DMS153 treated with DMSO at 0.1 percent for 48 hours (cell line): Measurements from ENCODE around the gene TGFB3.
A peak's percentile ranks its signal among the peaks of the same experiment; 100 is the strongest.
"Not testable (repeated sequence)": the region's sequence is repeated elsewhere in the genome, so short reads cannot be mapped to it uniquely, and the experiment has no call there.

Experiments
- DNase-seq: peaks from one replicate; lab custom pipeline; 2025; ENCODE audit not compliant: unreplicated experiment; lab: John Stamatoyannopoulos, UW

TGFB3 gene

DNA sequence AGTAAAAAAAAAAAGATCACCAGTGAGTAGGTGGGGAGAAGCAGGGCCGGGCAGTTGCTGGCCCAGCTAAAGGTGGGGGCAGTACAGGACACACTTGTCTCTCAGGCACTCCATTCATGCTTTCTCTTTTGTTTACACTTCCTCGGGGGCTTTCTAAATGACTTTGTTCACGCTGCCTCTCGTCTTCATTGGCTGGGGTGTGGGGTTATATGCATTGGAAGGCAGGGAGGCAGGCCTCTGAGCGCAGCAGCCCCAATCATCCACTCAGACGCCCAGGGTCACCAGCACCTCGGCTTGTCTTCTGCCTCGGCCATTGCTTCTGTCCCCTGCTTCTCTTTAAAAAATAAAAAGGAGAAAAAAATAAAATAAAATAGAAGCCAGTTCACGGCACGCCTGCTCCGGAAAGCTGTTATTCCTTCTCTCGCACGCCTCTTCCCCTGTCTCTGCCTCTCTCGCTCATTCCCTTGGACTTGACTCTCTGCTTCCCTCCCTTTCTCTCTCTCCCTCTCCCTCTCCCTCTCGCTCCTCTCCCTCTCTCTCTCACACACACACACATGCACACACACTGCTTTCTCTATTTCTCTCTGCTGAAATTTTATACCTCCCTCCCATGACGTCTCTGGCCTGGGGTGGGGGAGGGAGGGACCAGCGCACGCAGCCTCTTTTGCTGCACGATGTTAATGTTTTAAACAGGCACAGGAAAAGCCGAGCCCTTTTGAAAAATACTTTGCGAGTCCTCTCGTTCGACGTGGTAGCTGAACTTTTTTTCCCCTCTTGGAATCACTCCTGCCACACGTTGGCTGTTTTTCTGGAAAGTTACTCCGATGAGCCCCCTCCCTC lies at the start of gene TGFB3:
TGFB3 (minus strand) TSS at position 570 of the 840 bp plus-strand sequence. CDS start 1,102 bp downstream, outside the sequence.
- peak; percentile 24 for DNase-seq

DNA sequence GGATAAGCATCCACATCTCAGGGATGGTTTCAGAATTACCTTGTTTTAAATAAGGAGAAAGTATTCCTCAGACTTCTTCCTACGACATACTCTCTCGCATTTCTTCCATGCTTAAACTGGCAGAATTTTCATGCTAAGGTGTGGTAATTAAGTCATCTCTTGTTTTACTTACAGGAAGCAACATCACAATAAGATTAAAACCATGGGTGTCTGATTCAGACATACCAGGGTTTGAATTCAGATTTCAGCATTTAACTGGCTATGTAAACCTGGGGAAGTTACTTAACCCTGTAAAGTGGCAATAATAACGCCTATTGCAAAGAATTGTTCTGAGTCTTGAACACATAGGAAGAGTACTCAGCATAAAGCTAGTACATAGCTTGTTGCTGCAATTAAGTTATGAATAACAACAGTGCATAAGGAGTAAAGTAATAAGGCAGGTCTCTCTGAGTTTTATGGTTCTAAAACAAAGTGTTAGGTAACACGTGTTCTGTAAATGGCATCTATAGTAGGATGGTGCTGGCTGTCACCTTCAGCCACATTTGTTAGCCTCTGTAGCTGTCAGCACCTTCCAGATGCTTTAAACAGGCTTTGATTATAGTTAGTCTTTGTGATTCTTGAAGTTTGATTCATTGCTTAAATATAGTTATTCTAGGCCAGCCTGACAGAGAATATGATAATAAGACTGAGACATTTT lies 42.6 kb upstream of the TGFB3 start:
- DNase-seq = no peak

GRCh38 chr14:76023757-76024156 lies 42.0 kb upstream of the TGFB3 start:
- DNase-seq = no peak

DNA sequence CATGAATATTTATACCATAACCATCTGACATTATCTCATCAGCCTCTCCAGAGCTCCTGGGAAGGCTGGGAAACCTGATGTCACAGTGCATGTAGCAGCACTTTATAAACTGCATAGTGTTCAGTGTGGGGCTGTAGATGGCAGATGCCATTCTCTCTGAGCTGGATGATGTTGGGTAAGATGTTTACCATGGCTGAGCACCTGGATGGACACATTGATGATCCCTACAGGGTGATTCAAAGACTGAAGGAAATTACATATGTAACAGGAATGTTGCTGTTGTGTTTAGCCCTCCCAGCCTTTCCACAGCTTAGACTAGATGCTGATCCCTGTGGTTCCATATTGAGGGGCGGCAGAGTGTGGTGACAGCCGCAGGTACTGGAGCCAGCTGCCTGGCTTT lies 41.2 kb upstream of the TGFB3 start:
- DNase-seq = no peak

DNA sequence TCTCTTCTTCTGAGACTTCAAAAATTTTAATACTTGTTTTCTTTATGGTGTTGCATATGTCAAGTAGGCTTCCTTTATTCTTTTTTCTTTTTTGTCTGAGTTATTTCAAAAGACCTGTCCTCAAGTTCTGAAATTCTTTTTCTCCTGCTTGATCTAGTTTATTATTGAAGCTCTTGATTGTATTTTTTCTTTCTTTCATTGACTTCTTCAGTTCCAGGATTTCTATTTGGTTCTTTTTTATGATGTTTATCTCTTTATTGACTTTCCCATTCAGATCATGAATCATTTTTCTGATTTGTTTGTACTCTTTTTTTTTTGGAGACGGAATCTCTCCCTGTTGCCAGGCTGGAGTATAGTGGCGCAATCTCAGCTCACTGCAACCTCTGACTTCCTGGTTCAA lies 37.9 kb upstream of the TGFB3 start:
- DNase-seq = no peak

DNA sequence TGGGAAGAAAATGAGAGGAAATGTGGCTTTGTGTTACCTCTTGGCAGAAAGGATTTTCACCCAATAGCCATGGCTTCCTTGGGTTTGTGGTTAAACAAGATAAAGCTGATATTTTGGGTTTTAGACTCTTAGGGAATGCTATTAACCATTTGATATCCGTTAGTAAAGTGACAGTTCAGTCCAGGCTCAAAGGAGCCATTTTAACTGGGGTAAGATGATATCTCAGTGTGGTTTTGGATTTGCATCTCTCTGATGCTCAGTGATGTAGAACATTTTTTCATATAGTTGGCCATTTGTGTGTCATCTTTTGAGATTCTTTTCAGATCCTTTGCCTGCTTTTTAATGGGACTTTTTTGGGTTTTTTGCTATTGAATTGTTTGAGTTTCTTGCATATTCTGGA lies 33.9 kb upstream of the TGFB3 start:
- DNase-seq = no peak

DNA sequence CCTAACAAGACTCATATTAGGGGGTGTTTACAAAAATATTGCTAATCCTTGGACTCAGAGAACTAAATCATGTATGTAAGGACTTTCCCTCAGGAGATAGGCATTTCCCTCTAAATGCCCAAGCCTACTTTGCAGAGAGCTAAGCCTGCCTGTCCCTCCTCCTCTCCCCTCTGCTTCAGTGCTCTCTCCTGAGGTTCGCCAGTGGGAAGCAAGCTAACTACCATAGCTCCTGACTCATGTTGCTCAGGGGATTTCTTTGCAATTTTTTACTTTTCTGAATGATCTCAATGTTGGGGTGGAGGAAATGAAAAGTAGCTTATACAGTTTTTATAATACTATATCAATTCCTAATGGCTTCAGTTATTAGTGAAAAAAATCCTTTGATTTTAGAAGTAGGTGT lies 33.4 kb upstream of the TGFB3 start:
- no peak for DNase-seq

DNA sequence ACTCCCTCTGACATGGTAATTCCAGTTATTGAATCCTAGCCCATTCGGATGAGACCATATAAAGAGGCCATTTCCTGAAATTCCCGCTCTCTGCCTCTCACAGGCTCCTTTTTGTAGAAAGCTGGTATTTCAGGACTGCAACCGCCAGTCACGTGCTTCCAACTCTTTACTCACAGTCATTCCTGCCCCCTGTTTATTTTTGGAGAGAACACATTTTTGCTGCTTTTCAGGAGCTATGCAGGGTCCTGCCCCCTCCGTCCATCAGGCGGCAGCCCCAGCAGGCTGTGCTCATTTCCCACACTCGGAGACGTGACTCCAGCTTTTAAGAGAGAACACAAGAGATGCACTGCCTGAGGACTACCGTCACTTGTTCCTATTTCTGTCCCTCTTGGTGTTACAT lies 30.6 kb upstream of the TGFB3 start:
- no peak for DNase-seq

GRCh38 chr14:76011930-76012329 lies 30.1 kb upstream of the TGFB3 start:
- DNase-seq = no peak

GRCh38 chr14:76009627-76010026 lies 27.8 kb upstream of the TGFB3 start:
- DNase-seq = not testable (repeated sequence)

DNA sequence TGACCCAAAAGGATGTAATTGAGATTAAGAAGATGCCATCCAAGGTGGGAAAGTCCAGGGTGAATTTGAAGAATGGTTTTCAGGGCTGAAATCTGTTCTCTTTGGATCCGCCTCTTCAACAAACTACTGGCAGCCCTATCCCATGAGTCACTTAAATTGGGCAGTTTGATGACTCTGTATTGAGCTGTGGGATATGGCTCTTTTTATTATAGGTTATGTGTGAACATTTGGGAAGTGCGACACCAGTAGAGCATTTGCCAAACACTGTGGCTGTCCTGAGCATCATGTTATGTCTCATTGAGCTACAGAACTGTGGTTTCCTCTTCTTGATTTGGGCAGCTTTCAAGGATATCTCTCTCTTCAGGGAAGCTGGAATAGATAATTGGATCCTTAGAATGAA lies 26.1 kb upstream of the TGFB3 start:
- DNase-seq = no peak

- no peak for DNase-seq
These were observed 25.6 kb upstream of the TGFB3 start for GRCh38 chr14:76007379-76007778.

- DNase-seq = no peak
These were observed 24.5 kb upstream of the TGFB3 start for GRCh38 chr14:76006253-76006652.

DNA sequence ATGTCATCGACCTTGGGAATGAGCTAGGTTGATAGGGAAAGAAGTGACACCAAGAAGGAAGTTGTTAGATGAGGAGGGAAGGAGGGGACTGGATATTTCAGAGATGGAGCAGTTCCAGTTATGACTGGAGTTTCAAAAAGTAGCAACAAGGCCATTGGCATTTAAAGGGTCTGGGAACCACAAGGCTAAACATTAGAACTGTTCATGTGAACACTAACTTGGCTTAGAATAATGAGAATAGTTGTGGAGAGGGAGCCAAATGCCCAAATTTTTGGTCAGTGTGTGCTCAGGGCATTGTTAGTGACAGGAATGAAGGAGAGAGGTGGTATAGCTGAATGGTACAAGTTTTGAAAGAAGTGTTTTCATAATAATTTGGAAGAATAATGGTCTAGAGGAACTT lies 20.6 kb upstream of the TGFB3 start:
- no peak for DNase-seq

GRCh38 chr14:75999511-76000190 lies 17.9 kb upstream of the TGFB3 start:
- DNase-seq = no peak

- DNase-seq = no peak
These were observed 14.7 kb upstream of the TGFB3 start for GRCh38 chr14:75996488-75996887.

- no peak for DNase-seq
These were observed 13.7 kb upstream of the TGFB3 start for GRCh38 chr14:75995372-75996041.

GRCh38 chr14:75993567-75994041 lies 11.8 kb upstream of the TGFB3 start:
- no peak for DNase-seq

GRCh38 chr14:75991753-75992152 lies 10.0 kb upstream of the TGFB3 start:
- DNase-seq = no peak

DNA sequence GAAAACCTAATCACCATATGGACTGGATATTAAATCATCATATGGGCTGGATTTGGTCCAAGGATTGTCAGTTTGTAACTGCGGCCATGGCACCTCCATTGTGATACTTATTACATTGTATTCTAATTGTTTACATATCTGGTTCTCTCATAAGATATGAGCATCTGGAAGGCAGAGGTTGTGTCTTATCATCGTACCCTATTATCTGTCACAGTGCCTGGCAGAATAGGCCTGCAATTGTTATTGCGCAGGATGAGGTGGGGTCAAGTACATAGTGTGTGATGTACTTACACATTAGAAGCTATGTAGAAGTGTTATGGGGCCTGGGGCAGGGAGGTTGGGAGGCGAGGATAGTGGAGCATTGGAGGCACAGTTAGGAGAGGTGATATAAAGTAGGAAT lies 8.5 kb upstream of the TGFB3 start:
- no peak for DNase-seq

- DNase-seq = no peak
These were observed 7.3 kb upstream of the TGFB3 start for GRCh38 chr14:75989134-75989533.
